ENCODE data around the gene TCAF1. TPM values are rescaled to one million over a fixed set of nuclear protein-coding genes. Genes with fewer than 3 reads are reported as not detected.
"Not testable (repeated sequence)": the region's sequence is repeated elsewhere in the genome, so short reads cannot be mapped to it uniquely, and the experiment has no call there.

The TCAF1 gene
- polyA plus RNA-seq, 4 donors: 74.8 to 88.0 (median 86.3) TPM

DNA sequence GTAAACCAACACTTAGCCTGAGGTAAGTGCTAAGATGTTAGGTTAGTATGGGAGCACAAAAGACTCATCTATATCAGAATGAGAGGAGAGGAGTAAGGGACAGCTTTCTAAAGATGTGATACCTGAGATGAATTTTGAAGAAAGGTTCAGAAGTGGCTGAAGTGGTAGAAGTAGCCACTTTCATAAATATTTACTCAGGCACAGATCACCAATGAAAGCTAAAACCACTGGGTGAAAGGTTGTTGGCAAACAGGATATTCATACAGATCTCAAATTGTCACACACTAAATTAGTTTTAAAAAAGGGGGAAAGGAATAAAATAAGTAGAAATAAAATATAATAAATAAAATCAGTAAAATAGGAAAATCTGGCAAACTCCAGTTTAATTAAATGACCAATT lies 30.4 kb downstream of the TCAF1 start:
- not testable (repeated sequence) for DNase-seq (ENCODE audit: low read depth in 4 of 4, low spot score in 3 of 4)

DNA sequence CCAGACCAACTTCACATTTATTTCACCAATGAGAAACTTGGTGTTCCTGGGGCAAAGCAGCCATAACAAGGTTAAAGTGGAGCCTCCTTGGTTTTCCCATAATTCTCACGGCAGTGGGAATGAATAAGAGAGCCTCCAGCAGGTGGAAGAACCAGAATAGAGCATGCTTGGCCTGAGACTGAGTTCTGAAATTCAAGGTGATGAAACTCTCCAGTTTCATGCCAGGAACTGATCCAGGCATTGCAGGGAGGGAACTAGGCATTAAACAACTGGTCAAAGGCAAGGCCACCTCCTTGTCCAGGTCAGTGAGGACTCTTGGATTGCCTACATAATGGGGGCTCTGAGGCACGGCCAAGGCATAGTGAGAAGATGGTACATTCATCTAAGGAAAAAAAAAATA lies 44.0 kb downstream of the TCAF1 start:
- DNase-seq (ENCODE audit: low read depth in 4 of 4, low spot score in 3 of 4): not testable (repeated sequence)

DNA sequence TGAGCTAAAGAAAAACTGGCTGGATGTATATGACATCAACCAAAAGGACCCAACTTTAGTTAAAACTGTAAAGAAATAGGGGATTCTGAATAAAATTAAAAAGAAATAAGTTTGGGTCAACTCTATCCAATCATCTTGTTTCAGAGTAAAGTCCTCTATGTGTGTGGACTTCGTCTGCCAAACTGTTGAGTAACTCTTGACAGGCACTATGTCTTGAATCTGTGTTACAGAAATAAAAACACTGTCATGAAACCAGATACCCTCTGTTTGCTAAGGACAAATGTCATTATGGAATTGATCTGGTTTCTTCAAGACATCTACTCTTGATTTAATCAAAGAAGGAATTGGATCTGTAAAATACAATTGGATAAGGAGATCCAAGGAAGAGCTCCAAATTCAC lies 46.5 kb downstream of the TCAF1 start:
- DNase-seq (ENCODE audit: low read depth in 4 of 4, low spot score in 3 of 4): not testable (repeated sequence)

DNA sequence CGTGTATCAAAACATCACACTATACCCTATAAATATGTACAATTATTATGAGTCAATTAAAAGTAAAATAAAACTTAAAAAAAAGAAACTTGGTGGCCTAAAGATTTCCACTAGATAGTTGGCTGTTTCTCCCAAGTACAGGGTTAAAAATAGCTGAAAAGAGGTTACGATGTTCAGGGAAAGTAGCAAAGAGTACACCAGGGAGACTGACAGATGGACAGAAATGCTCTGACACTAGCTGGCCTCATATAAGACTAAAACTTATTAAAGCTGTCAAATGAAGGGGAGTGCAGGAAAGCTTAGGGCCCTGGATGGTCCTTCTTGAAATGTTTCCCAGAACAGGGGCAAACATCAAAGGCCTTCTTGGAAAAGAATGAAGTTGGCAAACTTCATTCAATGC lies 51.3 kb downstream of the TCAF1 start:
- DNase-seq (ENCODE audit: low read depth in 4 of 4, low spot score in 3 of 4): no peak

DNA sequence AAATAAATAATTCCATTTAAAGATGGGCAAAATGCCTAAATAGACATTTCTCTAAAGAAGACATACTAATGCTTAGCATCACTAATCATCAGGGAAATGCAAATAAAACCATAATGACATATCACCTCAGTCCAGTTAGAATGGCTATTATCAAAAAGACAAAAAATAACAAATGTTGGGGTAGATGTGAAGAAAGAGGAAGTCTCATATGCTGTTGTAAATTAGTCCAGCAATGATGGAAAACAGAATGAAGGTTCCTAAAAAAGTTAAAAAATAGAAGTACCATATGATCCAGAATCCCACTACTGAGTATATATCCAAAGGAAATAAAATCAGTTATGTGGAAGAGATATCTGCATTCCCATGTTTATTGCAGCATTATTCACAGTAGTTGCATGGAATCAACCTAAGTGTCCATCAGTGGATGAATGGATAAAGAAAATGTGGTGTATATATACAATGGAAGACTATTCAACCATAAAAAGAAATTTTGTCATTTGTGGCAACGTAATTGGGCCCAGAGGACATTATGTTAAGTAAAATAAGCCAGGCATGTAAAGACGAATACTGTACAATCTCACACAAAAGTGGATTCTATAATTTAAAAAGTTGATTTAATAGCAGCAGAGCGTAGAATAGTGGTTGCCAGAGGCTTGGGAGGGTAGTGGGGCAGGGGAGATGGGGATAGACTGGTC lies 52.0 kb downstream of the TCAF1 start:
- DNase-seq (ENCODE audit: low read depth in 4 of 4, low spot score in 3 of 4): no peak

DNA sequence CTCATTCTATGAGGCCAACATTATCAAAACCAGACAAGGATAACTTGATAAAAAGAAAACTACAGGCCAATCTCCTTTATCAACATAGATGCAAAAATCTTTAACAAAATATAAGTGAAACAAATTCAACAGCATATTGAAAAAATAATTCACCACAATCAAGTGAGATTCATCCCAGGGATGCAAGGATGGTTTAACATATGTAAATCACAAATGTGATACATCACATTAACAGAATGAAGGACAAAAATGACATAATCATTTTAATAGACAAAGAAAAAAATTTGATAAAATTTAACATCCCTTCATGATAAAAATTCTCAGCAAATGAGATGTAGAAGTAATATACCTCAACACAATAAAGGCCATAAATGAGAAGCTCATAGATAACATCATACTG lies 53.8 kb downstream of the TCAF1 start:
- DNase-seq (ENCODE audit: low read depth in 4 of 4, low spot score in 3 of 4): no peak

DNA sequence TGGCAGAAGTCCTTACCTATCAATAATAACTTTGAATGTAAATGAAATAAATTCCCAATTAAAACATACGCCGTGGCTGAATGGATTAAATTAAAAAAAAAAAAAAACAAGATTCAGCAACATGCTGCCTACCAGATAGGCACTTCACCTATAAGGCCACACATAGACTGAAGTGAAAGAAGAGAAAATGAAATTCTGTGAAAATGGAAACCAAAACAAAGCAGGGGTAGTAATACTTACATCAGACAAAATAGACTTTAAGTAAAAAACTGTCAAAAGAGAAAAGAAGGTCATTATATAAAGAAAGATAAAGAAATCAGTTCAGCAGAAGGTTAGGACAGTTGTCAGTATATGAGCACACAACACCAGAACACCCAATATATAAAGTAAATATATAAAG lies 55.3 kb downstream of the TCAF1 start:
- no peak for DNase-seq (ENCODE audit: low read depth in 4 of 4, low spot score in 3 of 4)

DNA sequence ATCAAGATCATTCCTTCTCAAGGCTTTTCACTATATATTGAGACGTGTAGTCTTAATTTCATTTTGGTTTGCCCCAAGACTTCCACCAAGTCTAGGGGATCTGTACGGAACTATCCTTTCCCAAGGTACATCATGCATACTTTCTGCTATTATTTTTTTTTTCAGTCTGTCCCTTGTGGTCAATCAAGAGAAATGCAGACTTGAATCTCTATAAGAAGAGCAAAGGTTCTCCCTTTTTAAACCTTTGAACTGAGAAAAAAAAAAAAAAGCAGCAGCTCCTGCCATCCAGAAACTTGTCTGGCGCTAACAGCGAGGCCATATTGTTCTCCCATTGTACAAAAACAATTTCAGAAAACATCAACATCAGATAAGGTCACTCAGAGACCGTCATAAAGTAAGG lies 60.3 kb downstream of the TCAF1 start:
- not testable (repeated sequence) for DNase-seq (ENCODE audit: low read depth in 4 of 4, low spot score in 3 of 4)

DNA sequence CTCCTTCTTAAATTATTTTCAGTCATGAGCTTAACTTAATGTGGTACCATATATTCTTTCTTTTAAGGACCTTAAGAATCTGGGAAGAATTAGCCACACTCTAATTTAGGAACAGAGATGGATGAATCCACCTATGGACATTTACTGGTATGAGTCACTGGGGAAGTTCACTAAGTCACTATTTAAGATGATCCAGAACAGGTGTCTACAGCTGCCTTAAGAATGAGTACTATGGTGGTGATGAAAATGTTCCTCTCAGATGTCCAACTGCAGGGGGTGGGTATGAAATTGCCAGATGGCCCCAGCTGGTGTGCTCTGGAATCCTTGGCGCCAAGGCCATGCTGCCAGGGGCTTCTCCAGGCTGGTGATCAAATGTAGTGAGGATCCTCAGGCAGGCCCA lies 61.9 kb downstream of the TCAF1 start:
- DNase-seq (ENCODE audit: low read depth in 4 of 4, low spot score in 3 of 4): not testable (repeated sequence)

DNA sequence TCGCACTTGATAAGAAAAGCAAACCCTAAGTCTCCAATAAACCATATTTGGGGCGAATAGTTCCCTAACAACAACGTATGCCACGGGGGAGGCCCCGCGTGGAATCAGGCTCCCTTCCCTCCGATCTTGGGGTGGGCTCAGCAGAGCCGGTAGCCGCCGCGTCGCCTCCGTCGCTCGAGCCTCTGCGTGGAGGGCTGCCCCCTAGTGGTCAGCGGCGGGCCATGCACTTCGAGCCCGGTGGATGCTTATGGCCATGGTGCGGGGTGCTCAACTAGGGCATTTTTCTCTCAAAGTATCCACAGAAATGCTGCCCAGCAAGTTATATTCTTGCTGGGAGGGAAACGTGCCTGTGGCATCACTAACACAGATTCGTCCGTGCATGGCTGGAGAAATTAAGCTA lies 64.8 kb downstream of the TCAF1 start:
- not testable (repeated sequence) for DNase-seq (ENCODE audit: low read depth in 4 of 4, low spot score in 3 of 4)

DNA sequence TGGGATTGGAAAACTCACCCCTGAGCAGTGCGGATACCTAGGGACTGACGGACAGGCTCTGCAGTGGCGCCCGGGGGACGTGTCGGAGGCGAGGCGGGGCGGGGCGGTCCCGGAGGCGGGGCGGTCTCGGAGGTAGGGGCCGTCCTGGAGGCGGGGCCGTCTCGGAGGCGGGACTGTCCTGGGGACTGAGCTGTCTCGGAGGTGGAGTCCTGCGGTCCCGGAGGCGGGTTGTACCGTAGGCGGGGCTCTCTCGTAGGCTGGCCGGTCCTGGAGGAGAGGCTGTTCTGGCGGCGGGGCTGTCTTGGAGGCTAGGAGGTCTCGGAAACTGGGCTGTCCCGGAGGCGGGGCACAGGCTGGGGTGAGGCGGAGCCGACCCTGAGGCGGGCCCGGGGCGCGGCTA lies 65.4 kb downstream of the TCAF1 start:
- not testable (repeated sequence) for DNase-seq (ENCODE audit: low read depth in 4 of 4, low spot score in 3 of 4)

DNA sequence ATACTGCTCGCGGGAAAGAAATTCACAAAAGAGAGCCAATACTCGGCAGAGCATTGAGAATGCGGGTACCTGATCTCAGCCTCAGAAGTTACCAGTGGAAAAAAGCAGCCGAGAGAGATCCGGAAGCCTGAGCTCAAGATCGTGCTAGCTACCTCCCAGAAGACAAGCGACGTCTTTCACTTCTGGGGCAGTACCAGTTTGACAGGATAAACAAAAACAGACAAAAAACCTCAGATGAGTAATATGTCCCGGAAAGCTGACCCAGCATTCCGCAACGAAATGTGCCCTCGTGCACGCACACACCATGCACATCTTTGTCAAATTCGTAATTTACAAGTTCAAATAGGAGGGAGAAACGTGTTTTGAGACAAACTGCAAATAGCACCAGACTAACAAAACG lies 65.9 kb downstream of the TCAF1 start:
- DNase-seq (ENCODE audit: low read depth in 4 of 4, low spot score in 3 of 4): not testable (repeated sequence)

DNA sequence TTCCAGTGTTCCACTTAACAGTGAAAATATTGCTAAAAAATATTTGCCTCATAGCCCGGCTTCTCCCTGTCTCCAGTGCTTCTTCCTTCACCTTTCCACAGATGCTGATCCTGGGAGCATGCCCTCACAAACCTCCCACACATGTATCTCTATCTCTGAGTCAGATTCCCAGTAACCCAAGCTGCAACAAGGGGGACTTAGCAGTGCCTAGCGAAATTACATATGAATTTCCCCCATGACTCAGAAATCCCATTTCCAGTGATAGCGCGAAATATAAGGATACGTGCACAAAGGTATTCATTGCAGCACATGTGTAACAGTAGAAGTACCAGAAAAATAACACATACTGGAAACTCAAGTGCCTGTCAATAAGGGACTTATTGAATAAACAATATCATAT lies 75.4 kb downstream of the TCAF1 start:
- DNase-seq (ENCODE audit: low read depth in 4 of 4, low spot score in 3 of 4): not testable (repeated sequence)

DNA sequence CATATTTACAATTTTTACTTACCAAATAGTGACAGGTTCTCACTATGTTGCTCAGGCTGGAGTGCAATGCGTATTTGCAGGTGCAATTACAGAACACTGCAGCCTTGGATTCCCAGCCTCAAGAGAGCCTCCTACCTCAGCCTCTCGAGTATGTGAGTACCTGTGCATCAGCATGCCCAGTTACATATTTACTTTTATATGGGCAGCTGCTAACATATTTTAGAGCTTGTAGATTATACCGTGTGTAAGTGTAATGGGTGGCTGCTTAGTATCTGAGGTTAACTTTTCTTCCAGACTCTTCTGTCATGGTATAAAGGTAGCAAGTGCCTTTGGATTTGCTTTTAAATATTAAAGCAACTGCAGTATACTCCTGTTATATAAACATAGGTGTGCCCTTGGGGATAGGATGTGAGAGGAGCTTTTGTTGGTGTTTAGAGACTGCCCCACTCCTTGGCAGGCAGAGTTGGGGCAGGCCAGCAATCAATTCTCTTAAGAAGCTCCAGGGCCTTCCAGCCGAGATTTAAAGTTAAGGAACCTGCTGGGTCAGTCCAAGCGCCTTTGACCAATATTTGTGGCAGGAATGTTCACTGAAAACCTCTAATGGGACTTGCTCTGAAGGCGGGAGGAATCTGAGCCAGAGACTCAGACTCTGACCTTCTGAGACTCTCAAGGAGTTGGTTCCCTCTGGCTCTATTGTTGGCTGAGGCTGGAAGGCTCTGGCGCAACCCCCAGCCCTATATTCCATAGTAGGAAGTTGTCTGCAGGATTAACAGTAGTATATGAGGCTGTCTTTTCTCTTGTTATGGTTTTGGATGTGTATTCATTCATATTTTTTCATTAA lies 77.5 kb downstream of the TCAF1 start:
- DNase-seq (ENCODE audit: low read depth in 4 of 4, low spot score in 3 of 4): not testable (repeated sequence)

DNA sequence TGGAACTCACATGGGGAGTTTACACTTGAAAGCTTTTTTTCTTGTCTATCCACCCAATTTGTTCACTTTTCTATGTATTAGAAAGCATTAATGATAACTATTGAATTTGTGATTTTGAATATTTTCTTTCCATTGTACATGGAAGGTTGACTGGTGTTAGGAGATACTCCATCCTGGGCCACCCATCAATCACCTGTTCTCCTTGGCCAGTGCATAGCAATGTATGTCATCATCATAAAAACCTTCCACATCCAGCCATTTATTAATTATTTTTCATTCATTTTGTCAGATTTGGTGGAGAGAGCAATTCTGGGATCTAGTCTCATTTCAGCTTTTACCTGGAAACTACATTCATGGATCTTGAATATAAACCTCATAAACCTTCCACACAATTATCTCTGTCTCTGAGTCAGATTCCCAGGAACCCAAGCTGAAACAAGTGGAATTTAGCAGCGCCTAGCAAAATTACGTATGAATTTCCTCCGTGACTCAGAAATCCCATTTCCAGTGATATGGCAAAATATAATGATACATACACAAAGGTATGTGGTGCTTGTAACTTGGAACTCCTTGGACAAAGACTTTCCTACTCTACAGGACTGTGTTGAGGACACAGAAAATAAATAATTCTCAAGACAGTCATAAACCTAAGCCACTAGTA lies 78.2 kb downstream of the TCAF1 start:
- DNase-seq (ENCODE audit: low read depth in 4 of 4, low spot score in 3 of 4): not testable (repeated sequence)

DNA sequence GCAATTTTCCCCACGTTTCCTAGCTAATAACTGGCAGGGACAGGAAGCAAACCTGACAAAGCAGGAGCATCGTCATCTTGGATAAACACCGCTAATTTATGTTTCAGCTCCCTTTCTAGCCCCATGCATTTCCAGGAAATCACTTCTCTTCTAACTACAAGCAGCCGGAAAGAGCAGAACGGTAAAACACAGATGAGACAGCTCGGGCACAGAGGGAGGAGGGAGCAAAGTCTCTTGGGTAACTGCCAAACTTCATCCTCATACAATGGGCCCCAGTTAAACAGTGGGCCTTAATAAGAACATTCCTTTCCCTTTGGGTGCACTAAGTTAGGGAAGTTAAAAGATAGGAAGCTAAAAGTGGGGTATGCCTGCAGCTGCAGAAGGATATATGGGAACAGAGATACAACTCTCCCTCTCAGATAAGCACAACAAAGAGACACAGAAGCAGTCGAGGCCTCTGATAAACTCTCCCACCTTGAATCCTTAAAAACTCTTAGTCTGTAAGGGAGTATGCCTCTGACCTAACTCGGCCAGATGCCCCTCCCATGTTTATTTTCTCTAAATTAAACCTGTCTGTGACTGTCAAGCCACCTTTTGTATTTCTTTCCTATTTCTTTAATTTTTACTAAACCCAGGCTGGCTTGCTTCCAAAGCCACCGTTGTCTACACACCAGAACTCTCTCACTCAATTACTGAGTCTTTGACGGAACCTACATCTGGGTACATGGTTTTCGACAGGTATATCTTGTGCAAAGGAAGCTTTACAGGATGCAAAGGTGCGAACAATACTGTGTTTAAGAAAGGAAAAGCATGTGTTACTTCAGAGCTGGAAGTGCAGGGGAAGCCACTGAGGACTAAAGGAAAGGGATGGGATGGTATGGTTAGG lies 80.3 kb downstream of the TCAF1 start:
- DNase-seq (ENCODE audit: low read depth in 4 of 4, low spot score in 3 of 4): not testable (repeated sequence)

DNA sequence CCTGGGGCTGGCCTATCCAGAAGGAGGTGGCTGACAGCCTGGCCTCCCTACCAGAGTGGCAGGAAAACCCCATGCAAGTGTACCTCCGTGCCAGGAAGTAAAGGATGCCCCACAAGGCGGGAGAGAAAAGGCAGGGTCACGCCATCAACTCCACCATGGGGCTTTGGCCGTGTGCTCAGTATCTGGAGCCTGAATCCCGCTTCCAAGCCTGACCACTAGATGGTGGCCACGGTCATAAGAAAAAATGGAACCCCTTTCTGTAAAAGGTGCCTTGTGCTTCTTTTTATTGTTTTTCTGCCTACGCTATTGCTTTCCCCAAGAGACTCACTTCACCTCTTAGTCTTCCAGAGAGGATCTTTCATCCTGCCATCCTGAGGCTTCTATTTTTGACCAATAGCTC lies 84.1 kb downstream of the TCAF1 start:
- not testable (repeated sequence) for DNase-seq (ENCODE audit: low read depth in 4 of 4, low spot score in 3 of 4)

DNA sequence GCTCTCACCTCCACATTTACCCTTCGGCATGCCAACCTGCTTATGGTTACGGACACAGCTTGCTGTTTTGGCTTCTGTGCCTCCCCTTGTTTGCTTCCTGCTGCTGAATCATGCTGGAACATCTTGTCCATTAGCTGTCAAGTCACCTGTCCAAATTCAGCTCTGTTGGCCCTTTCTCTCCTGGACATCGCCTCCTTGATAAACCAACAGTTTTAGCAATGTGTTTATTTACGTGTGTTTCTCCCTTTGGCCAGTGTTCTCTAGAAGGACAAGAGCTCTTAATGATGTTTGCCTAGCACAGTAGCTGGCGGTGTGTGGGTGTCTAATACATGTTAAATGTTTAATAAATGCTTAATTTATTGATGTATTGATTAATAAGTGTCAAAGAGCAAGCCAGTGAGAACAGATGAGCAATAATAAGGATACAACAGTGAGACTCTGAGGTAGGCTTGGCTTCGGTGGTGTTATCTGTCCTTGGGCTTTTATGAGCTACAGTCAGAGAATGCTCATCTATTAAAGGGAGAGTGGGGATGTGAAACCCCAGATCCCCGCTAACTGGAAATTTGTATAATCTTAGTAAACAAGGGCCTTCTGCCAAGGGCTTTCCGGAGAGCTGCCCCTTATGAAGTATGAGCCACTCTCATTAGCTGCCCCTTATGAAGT lies 85.4 kb downstream of the TCAF1 start:
- DNase-seq (ENCODE audit: low read depth in 4 of 4, low spot score in 3 of 4): not testable (repeated sequence)

DNA sequence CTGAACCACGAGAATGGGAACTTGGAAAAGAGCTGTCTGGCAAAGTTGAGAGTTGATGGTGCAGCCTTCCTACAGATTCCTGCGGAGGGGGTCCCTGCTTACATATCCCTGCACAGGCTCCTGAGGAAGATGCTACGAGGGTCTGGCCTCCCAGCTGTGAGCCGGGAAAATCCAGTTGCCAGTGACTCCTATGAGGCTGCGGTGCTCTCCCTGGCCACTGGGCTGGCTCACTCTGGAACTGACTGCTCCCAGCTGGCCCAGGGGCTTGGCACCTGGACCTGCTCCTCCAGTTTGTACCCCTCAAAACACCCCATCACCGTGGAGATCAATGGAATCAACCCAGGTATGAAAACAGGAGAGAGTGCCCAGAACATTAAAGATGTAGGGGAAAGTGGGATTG lies 91.3 kb downstream of the TCAF1 start:
- not testable (repeated sequence) for DNase-seq (ENCODE audit: low read depth in 4 of 4, low spot score in 3 of 4)

DNA sequence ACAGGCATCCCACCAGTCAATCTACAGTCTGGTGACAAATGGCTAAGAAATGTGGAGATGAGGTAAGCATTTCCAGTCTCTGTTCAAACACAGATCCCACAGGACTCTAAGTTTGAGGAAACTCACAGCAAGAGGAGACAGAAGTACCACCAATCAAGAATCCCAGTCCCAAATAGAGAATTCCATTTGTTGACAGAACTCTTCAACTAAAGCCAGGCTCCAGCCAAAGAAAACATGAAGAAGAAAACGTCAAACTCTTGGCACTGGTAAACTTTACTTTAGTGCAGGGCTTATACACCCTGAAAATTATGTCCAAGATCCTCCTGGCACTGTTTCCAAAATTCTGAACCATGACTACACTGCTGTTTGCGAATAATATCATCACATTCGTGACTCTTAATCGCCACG lies 95.3 kb downstream of the TCAF1 start:
- DNase-seq (ENCODE audit: low read depth in 4 of 4, low spot score in 3 of 4): not testable (repeated sequence)

Data from right renal pelvis (tissue), 4 donors.